Naive B cell (primary cell): ENCODE measurements around the gene TRMU. TPM values are rescaled to one million over a fixed set of nuclear protein-coding genes. Genes with fewer than 3 reads are reported as not detected.

Experiments
- ATAC-seq, 2 donors: fragments of 150-1000 bp; cut with Tn5 transposase; 2 replicates each; pipeline ENCODE4 v1.10.0; 2021; ENCODE audit warnings: low read depth in 2 of 2, mild to moderate bottlenecking in 2 of 2, moderate library complexity in 2 of 2
- DNase-seq: peaks from one replicate; pipeline ENCODE4 v3.0.0; 2022
- H3K27ac Mint-ChIP-seq, 6 donors: one replicate each; pipeline ENCODE4 v1.8.0; 2020 to 2022; ENCODE audit warnings: mild to moderate bottlenecking in 6 of 6, mixed read lengths in 6 of 6, moderate library complexity in 5 of 6, inconsistent platforms in 2 of 6
- H3K27me3 Mint-ChIP-seq, 3 donors: one replicate each; pipeline ENCODE4 v1.8.0; 2021 to 2022; ENCODE audit warnings: mixed read lengths in 3 of 3, mild to moderate bottlenecking in 1 of 3
- H3K36me3 Mint-ChIP-seq, 2 donors: one replicate each; pipeline ENCODE4 v1.8.0; 2020 to 2022; ENCODE audit warnings: mixed read lengths in 2 of 2, inconsistent platforms in 1 of 2, mild to moderate bottlenecking in 1 of 2
- H3K4me1 Mint-ChIP-seq, 3 donors: one replicate each; pipeline ENCODE4 v1.8.0; 2020 to 2022; ENCODE audit warnings: mixed read lengths in 3 of 3, inconsistent platforms in 1 of 3, mild to moderate bottlenecking in 1 of 3, moderate library complexity in 1 of 3
- H3K4me3 Mint-ChIP-seq, 8 donors: one replicate each; pipeline ENCODE4 v1.8.0; 2020 to 2022; ENCODE audit warnings: mild to moderate bottlenecking in 8 of 8, mixed read lengths in 8 of 8, moderate library complexity in 8 of 8, inconsistent platforms in 2 of 8
- H3K9me3 Mint-ChIP-seq, 7 donors: one replicate each; pipeline ENCODE4 v1.8.0; 2020 to 2022; ENCODE audit warnings: mixed read lengths in 7 of 7, mild to moderate bottlenecking in 5 of 7, inconsistent platforms in 2 of 7, moderate library complexity in 1 of 7
- polyA plus RNA-seq, 6 donors: library from polyadenylated mRNA; unstranded; fragments of 300-500 nt; fragmentation: Illumina TruSeq; gene quantifications; one replicate each; pipeline ENCODE4 v1.2.3, GENCODE V29; 2021; ENCODE audit warnings: low read depth in 6 of 6

TRMU gene
- polyA plus RNA-seq, 6 donors from 2014 or later = 11.1 to 24.6 (median 17.4) TPM

DNA sequence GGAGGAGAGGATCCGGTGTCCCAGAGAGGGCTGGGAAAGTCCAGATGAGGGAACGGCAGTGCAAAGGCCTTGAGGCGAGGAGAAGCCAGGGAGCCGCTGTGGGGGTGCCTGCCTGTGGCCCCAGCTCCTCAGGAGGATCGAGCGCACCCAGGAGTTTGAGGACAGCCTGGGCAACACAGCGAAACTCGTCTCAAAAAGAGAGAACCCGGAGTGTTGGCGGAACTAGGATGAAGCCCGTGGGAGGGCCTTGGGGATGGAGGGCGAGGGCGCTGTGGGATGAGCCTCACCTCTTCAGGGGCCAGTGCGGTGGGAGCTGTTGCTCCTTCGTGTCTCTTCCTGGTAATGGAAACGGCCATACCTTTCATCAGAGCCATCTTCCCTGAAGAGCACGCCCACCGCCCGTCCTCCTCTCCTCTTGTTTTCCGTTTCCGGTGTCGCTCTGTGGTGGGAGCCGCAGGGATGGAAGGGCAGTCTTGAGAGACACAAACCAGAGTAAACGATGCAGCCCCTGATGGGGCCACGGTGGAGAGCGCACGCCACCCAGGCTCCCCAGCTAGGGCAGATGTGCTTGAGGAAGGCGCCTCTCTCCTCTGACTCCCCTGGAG lies 15.7 kb downstream of the TRMU start:
- Mint-ChIP-seq H3K4me1 (peaks cover 0 to 11% (median 9%) of the 10 kb centered on the region in 3 donors), H3K9me3 (no peaks in the 10 kb centered on the region), H3K27me3 (no peaks in the 10 kb centered on the region), H3K36me3 (peaks cover 11 to 22% of the 10 kb centered on the region in 2 donors), H3K4me3 (peak overlapping the region in 1 of 8 donors; percentile 60), H3K27ac (no peak overlapping the region)
- DNase-seq (no peak), ATAC-seq (no peak)

- Mint-ChIP-seq H3K4me3 (no peak overlapping the region), H3K27ac (no peak overlapping the region), H3K4me1 (peaks cover 0 to 11% (median 10%) of the 10 kb centered on the region in 3 donors), H3K36me3 (peaks cover 9 to 20% of the 10 kb centered on the region in 2 donors), H3K27me3 (no peaks in the 10 kb centered on the region), H3K9me3 (no peaks in the 10 kb centered on the region)
- no peak for ATAC-seq
- DNase-seq = no peak
These were observed 16.3 kb downstream of the TRMU start for GRCh38 chr22:46351767-46352166.

DNA sequence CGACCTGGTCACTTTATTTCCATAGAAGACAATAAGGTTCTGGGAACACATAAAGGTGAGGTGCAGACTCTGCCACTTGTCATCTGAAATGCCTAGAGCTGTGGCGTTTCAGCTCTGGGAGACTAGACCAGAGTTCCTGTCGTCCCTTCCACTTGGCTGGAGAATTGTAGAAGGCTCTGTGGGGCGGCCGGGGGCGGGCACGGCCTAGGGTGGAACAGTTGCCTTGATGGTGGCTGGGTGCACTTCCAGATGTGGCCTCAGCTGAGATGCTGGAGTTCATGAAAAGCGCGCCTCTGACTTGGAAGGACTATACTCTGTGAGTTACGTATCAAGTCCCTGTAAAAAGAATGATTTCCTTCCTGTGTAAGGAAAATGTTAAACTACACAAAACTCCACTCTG lies 16.8 kb downstream of the TRMU start:
- DNase-seq (no peak), ATAC-seq (no peak)
- peaks cover 9 to 20% of the 10 kb centered on the region in 2 donors for H3K36me3 Mint-ChIP-seq
- no peak overlapping the region for H3K4me3 Mint-ChIP-seq
- peaks cover 0 to 11% (median 10%) of the 10 kb centered on the region in 3 donors for H3K4me1 Mint-ChIP-seq
- no peaks in the 10 kb centered on the region for H3K27me3 Mint-ChIP-seq
- H3K9me3 Mint-ChIP-seq = no peaks in the 10 kb centered on the region
- no peak overlapping the region for H3K27ac Mint-ChIP-seq

DNA sequence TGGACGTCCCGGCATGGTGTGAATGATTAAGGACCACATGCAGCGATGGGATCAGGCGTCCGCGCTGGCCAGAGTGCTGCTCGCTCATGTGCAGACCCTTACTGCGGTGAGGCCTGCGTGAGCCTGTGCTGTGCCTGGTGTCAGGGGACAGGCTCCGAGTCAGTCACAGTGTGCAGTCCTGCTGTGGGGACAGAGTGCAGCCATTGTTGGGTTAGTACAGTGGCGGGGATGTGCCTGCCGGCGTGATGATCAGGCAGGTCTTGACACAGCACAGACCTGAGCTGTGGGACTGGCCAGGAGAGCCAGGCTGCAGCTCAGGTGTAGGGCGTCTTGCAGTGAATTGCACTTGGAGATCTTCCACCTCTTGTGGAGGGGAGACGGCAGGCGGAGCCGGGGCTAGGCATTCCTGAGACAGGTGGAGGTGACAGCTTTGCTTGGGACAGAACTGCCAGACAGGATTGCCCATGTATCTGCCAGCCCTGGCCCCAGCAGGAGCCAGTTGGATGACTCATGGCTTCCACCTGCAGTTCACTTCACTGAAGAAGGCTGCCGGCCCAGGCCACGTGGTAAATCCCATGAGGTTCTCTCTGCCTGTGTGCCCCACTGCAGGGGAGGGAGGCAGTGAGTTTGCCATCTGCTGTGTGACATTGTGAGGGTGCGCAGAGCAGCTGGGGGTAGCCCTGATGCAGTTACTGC lies 17.3 kb downstream of the TRMU start:
- no peaks in the 10 kb centered on the region for H3K9me3 Mint-ChIP-seq
- no peaks in the 10 kb centered on the region for H3K27me3 Mint-ChIP-seq
- no peak overlapping the region for H3K27ac Mint-ChIP-seq
- peaks cover 9 to 20% of the 10 kb centered on the region in 2 donors for H3K36me3 Mint-ChIP-seq
- H3K4me1 Mint-ChIP-seq = peaks cover 0 to 11% (median 10%) of the 10 kb centered on the region in 3 donors
- DNase-seq = no peak
- ATAC-seq = peak in 1 of 2 donors; percentile 38
- no peak overlapping the region for H3K4me3 Mint-ChIP-seq

- Mint-ChIP-seq H3K27me3 (no peaks in the 10 kb centered on the region), H3K4me1 (peaks cover 0 to 11% (median 10%) of the 10 kb centered on the region in 3 donors), H3K9me3 (no peaks in the 10 kb centered on the region), H3K4me3 (no peak overlapping the region), H3K36me3 (peaks cover 9 to 22% of the 10 kb centered on the region in 2 donors), H3K27ac (peak overlapping the region in 1 of 6 donors; percentile 62)
- ATAC-seq = no peak
- no peak for DNase-seq
These were observed 18.1 kb downstream of the TRMU start for GRCh38 chr22:46353483-46354105.

GRCh38 chr22:46354176-46354992 lies 18.9 kb downstream of the TRMU start:
- H3K27me3 Mint-ChIP-seq = no peaks in the 10 kb centered on the region
- H3K27ac Mint-ChIP-seq = no peak overlapping the region
- H3K4me3 Mint-ChIP-seq = no peak overlapping the region
- H3K9me3 Mint-ChIP-seq = no peaks in the 10 kb centered on the region
- H3K36me3 Mint-ChIP-seq = peaks cover 9 to 23% of the 10 kb centered on the region in 2 donors
- ATAC-seq (no peak), DNase-seq (no peak)
- peaks cover 0 to 11% (median 10%) of the 10 kb centered on the region in 3 donors for H3K4me1 Mint-ChIP-seq

- no peak overlapping the region for H3K4me3 Mint-ChIP-seq
- peaks cover 0 to 11% (median 10%) of the 10 kb centered on the region in 3 donors for H3K4me1 Mint-ChIP-seq
- no peak for ATAC-seq
- peak overlapping the region in 1 of 6 donors; percentile 80 for H3K27ac Mint-ChIP-seq
- H3K9me3 Mint-ChIP-seq = no peaks in the 10 kb centered on the region
- H3K27me3 Mint-ChIP-seq = no peaks in the 10 kb centered on the region
- peaks cover 9 to 18% of the 10 kb centered on the region in 2 donors for H3K36me3 Mint-ChIP-seq
- no peak for DNase-seq
These were observed 19.4 kb downstream of the TRMU start for GRCh38 chr22:46354993-46355305.

- Mint-ChIP-seq H3K27me3 (no peaks in the 10 kb centered on the region), H3K4me1 (peaks cover 0 to 11% (median 10%) of the 10 kb centered on the region in 3 donors), H3K36me3 (peaks cover 9 to 18% of the 10 kb centered on the region in 2 donors), H3K9me3 (no peaks in the 10 kb centered on the region), H3K4me3 (no peak overlapping the region), H3K27ac (peak overlapping the region in 3 of 6 donors; percentile 65 to 96 (median 80))
- ATAC-seq (peak; percentile 63 to 67), DNase-seq (peak; percentile 58)
These were observed 20.0 kb downstream of the TRMU start for GRCh38 chr22:46355369-46355995.

DNA sequence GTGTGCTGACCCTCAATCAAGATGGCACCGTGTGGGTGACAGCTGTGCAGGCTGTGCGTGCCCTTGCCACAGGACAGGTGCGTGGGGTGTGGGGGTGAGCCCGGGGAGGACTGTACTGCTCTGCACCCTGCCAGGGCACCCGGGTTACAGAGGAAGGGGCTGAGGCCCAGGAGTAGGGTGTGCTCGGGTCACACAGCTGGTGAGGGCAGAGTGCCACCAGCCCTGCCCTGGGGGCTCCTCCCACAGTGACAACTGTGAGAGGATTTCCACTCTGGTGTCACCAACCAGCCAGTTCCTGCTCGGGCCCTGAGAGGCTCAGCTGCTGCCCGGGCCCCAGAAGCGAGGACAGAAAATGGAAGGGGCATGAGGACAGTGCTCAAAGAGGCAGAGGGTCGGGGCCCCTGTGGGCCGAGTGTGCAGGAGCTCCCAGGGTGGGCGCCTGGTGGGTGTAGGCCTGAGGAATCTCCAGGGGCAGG lies 20.5 kb downstream of the TRMU start:
- H3K4me1 Mint-ChIP-seq = peaks cover 0 to 10% (median 8%) of the 10 kb centered on the region in 3 donors
- no peaks in the 10 kb centered on the region for H3K9me3 Mint-ChIP-seq
- ATAC-seq (peak; percentile 20 to 36), DNase-seq (peak; percentile 60)
- peaks cover 9 to 17% of the 10 kb centered on the region in 2 donors for H3K36me3 Mint-ChIP-seq
- peak overlapping the region in 1 of 8 donors; percentile 66 for H3K4me3 Mint-ChIP-seq
- no peaks in the 10 kb centered on the region for H3K27me3 Mint-ChIP-seq
- peak overlapping the region in 2 of 6 donors; percentile 60 to 96 for H3K27ac Mint-ChIP-seq

DNA sequence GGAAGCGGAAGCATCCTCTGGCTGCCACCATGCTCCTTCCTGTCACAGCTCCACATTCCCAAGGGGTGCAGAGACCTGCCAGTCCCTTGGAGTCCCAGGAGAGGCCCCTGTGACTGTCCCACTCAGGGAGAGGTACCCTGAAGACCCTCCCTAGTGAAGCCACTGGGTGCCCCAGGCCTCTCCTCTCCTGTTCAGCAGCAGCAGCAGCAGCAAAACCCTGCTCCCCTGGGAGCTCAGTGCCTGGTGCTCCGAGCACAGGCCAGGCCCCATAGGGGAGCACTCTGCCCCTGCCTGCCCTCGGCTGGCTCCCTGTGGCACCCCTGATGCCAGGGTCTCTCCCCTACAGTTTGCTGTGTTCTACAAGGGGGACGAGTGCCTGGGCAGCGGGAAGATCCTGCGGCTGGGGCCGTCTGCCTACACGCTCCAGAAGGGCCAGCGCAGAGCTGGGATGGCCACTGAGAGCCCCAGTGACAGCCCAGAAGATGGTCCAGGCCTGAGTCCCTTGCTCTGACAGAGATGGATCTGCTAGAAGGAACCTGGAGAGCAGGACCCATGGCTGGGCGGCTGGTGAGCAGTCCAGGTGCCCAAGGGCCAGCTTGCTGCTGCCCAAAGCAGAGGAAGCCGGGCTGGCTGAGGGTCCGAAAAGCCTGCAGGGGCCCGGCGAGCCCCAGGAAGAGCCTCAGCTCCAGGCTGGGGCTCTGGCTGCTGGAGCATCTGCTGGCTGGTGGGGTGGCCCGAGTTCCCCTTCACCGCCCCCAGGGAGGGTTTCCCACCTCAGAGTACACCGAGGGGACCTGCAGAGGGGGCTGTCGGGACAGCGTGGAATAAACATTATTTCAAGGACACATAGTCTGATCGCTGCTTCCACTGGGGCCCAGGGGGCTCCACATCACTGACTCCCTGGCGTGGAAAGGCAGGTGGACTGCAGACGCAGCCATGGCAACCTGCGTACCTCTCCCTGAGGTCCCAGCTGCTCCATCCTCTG lies 21.3 kb downstream of the TRMU start:
- Mint-ChIP-seq H3K27ac (peak overlapping the region in 2 of 6 donors; percentile 44 to 96), H3K9me3 (no peaks in the 10 kb centered on the region), H3K36me3 (peaks cover 9 to 17% of the 10 kb centered on the region in 2 donors), H3K27me3 (no peaks in the 10 kb centered on the region), H3K4me3 (no peak overlapping the region), H3K4me1 (peaks cover 0 to 10% (median 7%) of the 10 kb centered on the region in 3 donors)
- ATAC-seq (no peak), DNase-seq (no peak)

DNA sequence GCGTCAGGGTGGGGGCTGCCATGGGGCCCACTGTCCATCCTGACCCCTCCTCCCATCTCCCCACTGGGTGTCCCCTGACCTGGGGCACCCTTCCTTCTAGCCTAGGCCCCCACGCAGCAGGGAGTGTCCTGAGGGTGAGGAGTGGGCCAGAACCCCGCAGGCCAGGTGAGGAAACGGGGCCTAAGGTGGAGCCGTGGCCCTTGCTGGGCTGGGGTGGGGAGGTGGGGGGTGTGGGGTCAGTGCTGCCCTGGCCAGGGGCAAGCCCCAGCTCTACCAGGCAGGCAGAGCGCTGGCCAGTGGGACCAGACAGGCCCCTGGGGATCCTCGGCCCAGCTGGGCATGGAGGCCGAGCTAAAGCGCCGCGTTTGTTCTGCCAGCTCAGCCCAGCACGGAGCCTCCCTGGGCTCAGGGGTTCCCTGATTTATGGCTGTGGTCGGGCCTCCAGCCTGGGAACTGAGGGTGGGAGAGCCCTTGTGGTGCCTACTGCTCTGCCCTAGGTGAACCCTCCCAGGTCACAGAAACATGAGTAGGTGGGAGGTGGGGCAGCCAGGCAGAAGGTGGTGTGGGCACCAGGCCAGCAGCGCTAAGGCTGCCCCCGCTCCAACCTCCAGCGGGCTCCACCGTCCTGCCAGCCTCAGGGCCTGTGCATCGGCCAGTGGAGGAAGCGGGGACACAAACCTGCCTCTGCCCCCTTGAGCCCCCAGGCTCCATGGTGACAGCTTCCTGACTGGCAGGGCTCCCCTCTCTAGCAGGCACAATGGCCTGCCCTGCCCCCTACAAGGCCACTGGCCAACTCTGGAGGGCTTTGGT lies 22.4 kb downstream of the TRMU start:
- Mint-ChIP-seq H3K4me1 (peaks cover 6 to 10% (median 8%) of the 10 kb centered on the region in 3 donors), H3K36me3 (peaks cover 5 to 20% of the 10 kb centered on the region in 2 donors)

More for the DNA sequence above, 22.4 kb downstream of the TRMU start:
- Mint-ChIP-seq H3K9me3 (no peaks in the 10 kb centered on the region), H3K4me3 (no peak overlapping the region), H3K27me3 (no peaks in the 10 kb centered on the region), H3K27ac (peak overlapping the region in 1 of 6 donors; percentile 81)
- ATAC-seq (no peak), DNase-seq (no peak)
